ENCODE results near the gene RTL10.
A peak's percentile ranks its signal among the peaks of the same experiment; 100 is the strongest.

RTL10 gene

GRCh38 chr22:19875531-19876313 is 21.0 kb upstream of the RTL10 start:
- DNase-seq: no peak

GRCh38 chr22:19875061-19875530 is 20.4 kb upstream of the RTL10 start:
- peak; percentile 14 for DNase-seq

GRCh38 chr22:19874307-19875060 is 19.8 kb upstream of the RTL10 start:
- peak; percentile 35 for DNase-seq

GRCh38 chr22:19873960-19874306 is 19.3 kb upstream of the RTL10 start:
- no peak for DNase-seq

GRCh38 chr22:19873138-19873959 is 18.7 kb upstream of the RTL10 start:
- peak; percentile 12 for DNase-seq

- DNase-seq: no peak
Measured at GRCh38 chr22:19872779-19873137, 18.1 kb upstream of the RTL10 start.

GRCh38 chr22:19871845-19872778 is 17.4 kb upstream of the RTL10 start:
- DNase-seq: peak; percentile 14

GRCh38 chr22:19871023-19871844 is 16.6 kb upstream of the RTL10 start:
- DNase-seq: peak; percentile 14

- no peak for DNase-seq
Measured at GRCh38 chr22:19870153-19871022, 15.7 kb upstream of the RTL10 start.

GRCh38 chr22:19869497-19870152 is 15.0 kb upstream of the RTL10 start:
- DNase-seq: no peak

GRCh38 chr22:19868773-19869471 is 14.2 kb upstream of the RTL10 start:
- DNase-seq: no peak

GRCh38 chr22:19868333-19868732 is 13.7 kb upstream of the RTL10 start:
- DNase-seq: no peak

GRCh38 chr22:19867617-19868016 is 12.9 kb upstream of the RTL10 start:
- DNase-seq: no peak

- no peak for DNase-seq
Measured at GRCh38 chr22:19866665-19867009, 12.0 kb upstream of the RTL10 start.

GRCh38 chr22:19865141-19865829 is 10.6 kb upstream of the RTL10 start:
- no peak for DNase-seq

GRCh38 chr22:19864538-19865106 is 9.9 kb upstream of the RTL10 start:
- DNase-seq: no peak

GRCh38 chr22:19863571-19863970 is 8.9 kb upstream of the RTL10 start:
- DNase-seq: no peak

- no peak for DNase-seq
Measured at GRCh38 chr22:19862619-19863246, 8.1 kb upstream of the RTL10 start.

Measured in activated CD8-positive, alpha-beta memory T cell treated with anti-CD3 and anti-CD28 coated beads, Interleukin-2, amount 50 U/mL, for 4 hours (primary cell).